Cardiac fibroblast (primary cell): ENCODE measurements around the gene ITGB7.
"Not testable (repeated sequence)": the region's sequence is repeated elsewhere in the genome, so short reads cannot be mapped to it uniquely, and the experiment has no call there.

Source experiments
- DNase-seq, 2 donors: peaks; one replicate each; pipeline versions ENCODE4 v3.0.0 to v3.0.0-alpha.2; 2010; ENCODE audit warnings: low read depth in 2 of 2
- H3K4me3 ChIP-seq, 2 donors: replicated peaks in 1 of 2; 1 replicate in 1 of 2; 2 replicates in 1 of 2; pipeline ENCODE4 v1.5.1; 2011; ENCODE audit warnings: low read depth in 2 of 2, low read length in 2 of 2, mild to moderate bottlenecking in 2 of 2, moderate library complexity in 1 of 2
- TF ChIP-seq, protein P1 (sequence below): IDR thresholded peaks from one replicate; pipeline ENCODE4 v1.5.1; 2011; ENCODE audit warnings: low read depth, mild to moderate bottlenecking, low read length, inconsistent platforms

ITGB7 gene

DNA sequence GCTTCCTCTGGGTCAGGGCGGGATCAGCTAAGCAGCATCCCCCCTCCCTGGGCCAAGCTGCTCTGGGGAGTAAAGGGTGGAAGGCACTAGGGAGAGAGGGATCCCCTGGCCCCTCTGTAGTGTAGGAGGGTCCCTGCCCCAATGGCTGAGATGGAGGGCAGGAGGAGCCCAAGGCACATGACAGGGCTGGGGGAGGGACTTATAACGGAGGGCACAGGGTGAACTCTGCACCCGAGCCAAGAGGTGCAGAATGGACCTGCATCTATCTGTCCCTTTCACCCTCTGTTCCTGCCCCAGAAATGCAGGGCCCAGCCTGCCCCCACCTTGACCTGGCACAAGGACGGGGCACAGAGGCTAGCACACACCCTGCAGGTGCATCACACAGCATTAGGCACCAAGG, 3.8 kb upstream of the ITGB7 start:
- no peak overlapping the region for H3K4me3 ChIP-seq
- no peak for DNase-seq
- TF ChIP-seq, protein P1, sequence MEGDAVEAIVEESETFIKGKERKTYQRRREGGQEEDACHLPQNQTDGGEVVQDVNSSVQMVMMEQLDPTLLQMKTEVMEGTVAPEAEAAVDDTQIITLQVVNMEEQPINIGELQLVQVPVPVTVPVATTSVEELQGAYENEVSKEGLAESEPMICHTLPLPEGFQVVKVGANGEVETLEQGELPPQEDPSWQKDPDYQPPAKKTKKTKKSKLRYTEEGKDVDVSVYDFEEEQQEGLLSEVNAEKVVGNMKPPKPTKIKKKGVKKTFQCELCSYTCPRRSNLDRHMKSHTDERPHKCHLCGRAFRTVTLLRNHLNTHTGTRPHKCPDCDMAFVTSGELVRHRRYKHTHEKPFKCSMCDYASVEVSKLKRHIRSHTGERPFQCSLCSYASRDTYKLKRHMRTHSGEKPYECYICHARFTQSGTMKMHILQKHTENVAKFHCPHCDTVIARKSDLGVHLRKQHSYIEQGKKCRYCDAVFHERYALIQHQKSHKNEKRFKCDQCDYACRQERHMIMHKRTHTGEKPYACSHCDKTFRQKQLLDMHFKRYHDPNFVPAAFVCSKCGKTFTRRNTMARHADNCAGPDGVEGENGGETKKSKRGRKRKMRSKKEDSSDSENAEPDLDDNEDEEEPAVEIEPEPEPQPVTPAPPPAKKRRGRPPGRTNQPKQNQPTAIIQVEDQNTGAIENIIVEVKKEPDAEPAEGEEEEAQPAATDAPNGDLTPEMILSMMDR = no peak

DNA sequence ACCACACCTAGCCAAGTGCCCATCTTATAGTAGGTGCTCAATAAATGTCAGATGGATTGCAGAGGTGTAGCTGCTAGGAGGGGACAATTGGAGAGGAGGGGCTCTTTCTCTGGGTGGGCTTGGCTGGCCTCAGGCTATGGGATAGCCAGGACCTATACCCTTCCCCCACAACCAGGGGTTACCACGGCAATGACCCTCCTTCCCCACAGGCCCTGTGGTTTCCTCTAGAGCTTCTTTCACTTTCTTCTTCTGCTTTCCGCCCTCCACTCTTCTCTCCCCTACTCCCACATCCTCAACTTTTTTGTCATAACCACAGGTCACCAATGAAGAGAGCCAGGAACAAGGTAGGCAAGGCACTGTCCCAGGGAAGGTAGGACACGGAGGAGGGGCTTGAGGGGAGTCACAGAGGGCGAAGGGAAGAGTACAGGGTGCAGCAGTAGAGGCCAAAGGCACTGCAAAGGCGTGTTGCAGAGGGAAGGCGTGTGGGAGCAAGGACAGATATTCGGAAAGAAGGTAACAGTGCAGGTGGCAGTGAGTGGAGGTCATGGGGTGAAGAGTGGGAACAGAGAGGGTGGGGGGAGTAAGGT, 1.9 kb upstream of the ITGB7 start:
- no peak for DNase-seq
- TF ChIP-seq, protein P1 = no peak
- H3K4me3 ChIP-seq = no peak overlapping the region

DNA sequence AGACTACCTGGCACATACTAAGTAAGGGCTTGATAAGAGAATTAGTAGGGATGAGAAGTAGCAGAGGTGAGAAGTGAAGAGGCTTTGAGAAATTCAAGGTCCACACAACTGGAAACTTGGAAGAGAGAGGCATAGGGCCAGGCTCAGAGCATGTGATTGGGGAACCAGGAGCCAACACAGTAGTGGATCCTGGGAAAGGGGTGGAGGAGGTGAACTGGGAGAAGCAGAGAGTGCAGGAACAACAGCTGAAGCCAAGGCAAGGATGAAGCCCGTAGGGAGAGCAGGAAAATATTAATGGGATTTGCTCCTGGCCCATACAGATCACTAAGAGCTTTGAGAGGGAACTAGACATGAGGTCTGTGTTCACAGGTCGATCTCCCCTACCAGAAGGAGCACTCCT, 1.4 kb upstream of the ITGB7 start:
- no peak overlapping the region for H3K4me3 ChIP-seq
- TF ChIP-seq, protein P1 = no peak
- DNase-seq = no peak

GRCh38 chr12:53205747-53206419, 1.2 kb downstream of the ITGB7 start:
- no peak overlapping the region for H3K4me3 ChIP-seq
- peak; percentile 82 to 88 for DNase-seq
- TF ChIP-seq, protein P1 = no peak

GRCh38 chr12:53204351-53204750, 2.7 kb downstream of the ITGB7 start:
- H3K4me3 ChIP-seq = no peak overlapping the region
- TF ChIP-seq, protein P1 = no peak
- no peak for DNase-seq

- not testable (repeated sequence) for DNase-seq, H3K4me3 ChIP-seq
Observed at GRCh38 chr12:53202316-53202715, 4.7 kb downstream of the ITGB7 start.

DNA sequence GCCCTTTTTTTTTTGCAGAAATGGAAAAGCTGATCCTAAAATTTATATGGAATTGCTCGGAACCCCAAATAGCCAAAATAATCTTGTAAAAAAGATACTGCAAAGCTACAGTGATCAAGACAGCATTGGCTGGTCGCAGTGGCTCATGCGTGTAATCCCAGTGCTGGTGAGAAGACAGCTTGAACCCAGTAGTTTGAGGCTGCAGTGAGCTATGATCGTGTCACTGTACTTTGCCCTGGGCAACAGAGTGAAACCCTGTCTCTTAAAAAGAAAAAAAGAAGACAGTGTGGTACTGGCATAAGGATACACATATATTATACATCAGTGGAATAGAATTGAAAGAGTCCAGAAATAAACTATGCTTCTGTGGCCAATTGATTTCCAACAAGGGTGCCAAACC, 5.4 kb downstream of the ITGB7 start:
- no peak overlapping the region for H3K4me3 ChIP-seq
- no peak for DNase-seq
- TF ChIP-seq, protein P1 = no peak
